Brain pericyte (primary cell): ENCODE measurements around the gene SPACA1.
"Not testable (repeated sequence)": the region's sequence is repeated elsewhere in the genome, so short reads cannot be mapped to it uniquely, and the experiment has no call there.

Experiments
- DNase-seq: peaks from one replicate; pipeline ENCODE4 v3.0.0-alpha.2; 2012; ENCODE audit warnings: low read depth, low spot score

Gene SPACA1, protein sequence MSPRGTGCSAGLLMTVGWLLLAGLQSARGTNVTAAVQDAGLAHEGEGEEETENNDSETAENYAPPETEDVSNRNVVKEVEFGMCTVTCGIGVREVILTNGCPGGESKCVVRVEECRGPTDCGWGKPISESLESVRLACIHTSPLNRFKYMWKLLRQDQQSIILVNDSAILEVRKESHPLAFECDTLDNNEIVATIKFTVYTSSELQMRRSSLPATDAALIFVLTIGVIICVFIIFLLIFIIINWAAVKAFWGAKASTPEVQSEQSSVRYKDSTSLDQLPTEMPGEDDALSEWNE

DNA sequence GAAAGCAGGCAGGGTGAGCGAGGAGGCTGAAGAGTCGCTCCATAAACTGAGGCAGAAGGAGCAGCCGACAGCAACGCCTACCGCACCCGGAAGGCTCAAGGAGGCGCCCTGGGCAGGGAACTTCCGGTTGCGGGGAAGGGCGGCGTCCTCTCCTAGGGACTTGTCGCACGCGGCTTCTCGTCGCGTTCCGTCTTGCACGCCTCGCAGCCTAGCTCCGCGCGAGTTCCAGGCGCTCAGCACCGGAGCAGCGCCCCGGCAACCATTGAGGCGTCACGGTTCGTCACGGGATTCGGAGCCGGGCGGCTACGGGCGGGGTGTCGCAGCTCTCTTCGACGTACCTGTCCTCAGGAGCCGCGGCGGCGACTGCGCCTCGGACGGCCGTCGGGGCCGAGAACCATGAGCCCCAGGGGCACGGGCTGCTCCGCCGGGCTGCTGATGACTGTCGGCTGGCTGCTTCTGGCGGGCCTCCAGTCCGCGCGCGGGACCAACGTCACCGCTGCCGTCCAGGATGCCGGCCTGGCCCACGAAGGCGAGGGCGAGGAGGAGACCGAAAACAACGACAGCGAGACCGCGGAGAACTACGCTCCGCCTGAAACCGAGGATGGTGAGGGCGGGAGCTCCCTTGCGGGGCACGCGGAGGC, at the start of gene SPACA1:
SPACA1 (plus strand) TSS at position 332 of the 641 bp plus-strand sequence; CDS start at position 397, 65 bp downstream.
- DNase-seq: no peak

DNA sequence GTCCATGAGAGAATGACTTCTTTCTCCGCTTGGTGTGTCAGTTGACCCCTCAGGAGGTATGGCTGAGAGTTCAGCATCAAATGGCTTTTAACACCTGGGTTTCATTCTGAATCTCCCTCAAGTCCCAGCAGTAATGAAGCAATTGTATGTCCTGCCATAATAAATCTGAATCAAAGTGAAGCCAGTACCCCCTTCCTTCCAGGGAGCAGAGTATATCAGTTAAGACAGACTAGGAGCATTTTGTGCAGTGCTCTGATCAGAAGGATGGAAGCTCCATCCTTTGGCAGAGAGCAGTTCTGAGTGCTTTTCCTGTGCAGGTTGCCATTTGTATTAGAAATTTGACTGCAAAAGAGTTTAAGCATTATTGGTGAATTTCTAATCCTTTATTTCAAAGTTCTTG, 46.9 kb upstream of the SPACA1 start:
- no peak for DNase-seq

DNA sequence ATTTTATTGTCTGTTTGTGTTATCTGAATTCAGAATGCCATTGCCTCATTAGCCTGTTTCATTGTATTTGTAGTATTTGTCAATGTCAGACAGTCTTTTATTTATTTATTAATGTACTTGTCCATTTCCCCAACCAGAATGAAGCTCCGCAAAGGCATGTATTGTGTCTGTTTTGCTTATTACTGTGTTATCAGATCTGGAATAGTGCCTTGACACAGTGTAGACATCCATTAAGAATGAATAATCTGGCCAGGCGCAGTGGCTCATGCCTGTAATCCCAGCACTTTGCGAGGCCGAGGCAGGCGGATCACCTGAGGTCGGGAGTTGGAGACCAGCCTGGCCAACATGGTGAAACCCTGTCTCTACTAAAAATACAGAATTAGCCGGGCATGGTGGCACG, 46.4 kb upstream of the SPACA1 start:
- not testable (repeated sequence) for DNase-seq

DNA sequence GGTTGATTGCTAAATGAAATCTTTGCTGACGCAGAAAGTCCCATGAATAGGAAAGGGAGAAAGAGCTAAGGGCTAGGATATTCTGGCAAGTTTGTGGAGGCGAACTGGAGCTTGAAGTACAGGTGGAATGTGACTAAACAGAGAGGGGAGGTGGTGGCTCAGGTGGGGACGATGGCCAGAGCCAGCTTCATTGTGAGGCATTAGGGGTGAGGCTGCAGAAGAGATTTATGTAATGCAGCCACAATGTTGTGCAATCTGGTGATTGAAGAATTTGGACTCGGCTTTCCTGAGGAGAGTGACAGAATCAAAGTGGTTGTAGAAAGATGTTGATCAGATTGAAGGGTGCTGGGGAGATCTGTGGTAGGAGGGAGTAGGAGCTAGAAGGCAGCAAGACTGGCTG, 42.9 kb upstream of the SPACA1 start:
- no peak for DNase-seq

DNA sequence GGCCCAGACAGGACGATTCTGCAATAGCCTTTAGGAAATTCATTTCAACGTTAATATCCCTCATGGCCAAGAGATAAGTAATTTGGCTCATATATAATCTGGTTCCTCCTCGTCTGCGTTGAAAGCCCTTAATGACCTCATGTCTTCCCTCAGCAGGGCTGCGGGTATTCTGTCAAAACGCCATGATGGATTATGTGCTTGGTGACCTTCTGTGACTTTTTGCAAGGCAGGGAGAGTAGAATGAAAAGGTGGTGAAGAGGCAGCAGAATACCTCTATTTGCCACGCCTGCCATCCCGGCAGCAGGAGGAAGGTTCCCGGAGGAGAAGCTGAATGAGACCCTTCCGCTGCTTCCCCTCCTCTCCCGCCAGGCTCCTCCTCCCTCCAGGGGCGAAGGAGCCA, 41.1 kb upstream of the SPACA1 start:
- no peak for DNase-seq

DNA sequence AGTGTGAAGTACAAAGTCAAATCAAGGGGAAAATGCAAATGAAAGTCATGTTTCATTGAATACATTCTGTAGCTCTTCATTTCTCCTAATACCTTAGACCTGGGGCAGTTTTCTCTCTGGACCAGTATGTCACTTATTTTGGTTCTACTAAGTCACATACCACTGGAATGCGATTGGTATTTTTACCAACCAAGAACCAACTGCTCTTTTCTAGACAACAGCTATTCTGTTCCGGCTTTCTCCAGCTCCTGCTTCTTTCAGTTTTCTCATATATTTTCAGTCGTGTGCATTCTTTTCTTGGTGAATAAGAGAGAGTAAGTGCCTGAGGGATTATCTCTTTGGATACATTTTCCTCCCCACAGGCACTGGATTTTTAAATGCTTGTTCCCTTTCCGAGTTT, 39.2 kb upstream of the SPACA1 start:
- no peak for DNase-seq

DNA sequence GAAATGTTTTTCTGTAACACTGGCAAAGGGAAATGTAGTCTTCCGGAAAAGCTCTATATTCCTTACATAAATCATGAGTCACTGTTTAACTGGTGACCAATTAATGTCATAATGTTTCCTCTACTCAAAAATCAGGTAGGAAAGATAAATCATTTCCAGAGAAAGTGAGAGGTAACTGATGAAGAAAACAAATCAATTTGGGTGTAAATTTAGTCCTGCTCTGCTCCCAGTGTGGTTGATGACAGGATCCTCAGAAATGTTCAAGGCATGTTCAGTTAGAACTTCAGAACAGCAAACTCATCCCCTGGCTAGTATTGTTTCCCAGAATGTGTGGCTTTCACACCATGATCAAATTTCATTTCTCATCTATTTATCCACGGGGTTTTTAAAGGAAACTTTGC, 38.8 kb upstream of the SPACA1 start:
- DNase-seq: no peak

DNA sequence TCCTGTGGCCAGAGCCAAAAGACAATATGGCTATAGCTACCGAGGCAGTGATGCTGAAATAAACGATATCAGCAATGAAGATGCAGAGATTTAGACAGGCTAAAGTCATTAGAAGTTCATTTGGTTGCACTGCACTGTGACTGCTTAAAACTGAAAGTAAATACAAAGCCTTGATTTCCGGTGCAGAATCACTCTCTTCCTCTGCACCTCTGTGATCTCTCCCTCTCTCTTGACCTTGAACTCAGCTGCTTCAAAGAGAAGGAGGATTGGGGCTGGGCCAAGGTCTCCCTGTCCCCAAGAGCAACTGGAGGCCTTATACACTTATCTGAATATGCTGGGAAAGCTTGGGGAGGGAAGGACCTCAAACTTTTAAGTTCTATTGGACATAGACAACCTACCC, 34.6 kb upstream of the SPACA1 start:
- DNase-seq: no peak

DNA sequence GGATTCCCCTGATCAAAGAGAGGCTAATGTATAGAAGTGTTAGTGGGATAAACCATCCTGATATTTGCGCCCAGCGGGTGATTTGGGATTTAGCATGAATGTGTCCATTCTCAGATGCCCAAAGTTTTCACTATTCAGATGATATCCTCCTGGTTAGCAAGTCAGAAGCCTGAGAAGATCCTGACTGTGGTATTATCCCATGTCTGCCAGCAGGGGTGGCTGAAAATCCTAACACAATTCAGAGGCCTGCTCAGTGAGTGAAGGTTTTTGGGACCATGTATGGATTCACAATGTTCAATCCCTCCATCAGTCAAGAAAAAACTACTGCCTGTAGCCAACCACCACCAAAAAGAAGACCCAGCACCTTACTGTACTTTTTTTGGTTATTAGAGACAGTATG, 34.1 kb upstream of the SPACA1 start:
- DNase-seq: no peak

DNA sequence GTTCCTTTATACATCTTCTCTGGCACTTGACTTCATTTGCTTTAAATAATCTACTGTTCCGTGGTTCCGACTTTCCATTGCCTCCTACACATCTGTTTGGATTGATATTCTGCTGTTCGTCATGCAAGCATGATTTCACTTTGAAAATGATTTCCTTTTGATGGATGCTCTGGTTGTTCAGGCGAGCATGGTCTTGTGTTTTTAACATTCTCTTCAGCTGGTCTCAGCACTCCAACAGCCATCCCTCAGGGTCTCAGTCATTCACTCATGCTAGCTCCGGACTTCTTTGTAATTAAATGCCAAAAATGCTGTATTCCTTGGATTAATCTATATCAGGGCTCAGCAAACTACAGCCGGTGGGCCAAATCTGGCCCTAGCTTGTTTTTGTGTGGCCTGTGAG, 27.2 kb upstream of the SPACA1 start:
- DNase-seq: no peak

DNA sequence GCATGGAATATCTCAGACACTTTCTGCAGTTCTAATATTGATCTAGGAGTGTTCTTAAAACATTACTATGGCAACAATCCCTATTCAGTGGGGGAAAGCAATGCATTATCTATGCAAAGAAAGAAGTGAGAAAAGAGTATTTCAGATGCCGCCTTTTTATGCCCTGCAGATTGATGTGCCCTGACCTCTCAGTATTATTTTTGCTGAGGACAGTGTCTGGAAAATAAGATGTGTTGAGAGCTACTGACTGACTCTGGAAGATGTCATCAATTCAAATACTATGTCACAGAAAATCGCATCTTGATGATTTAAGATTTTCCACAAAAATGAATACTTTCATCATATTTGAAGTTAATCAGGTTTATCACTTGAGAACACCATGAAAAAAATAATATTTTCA, 22.9 kb upstream of the SPACA1 start:
- no peak for DNase-seq

DNA sequence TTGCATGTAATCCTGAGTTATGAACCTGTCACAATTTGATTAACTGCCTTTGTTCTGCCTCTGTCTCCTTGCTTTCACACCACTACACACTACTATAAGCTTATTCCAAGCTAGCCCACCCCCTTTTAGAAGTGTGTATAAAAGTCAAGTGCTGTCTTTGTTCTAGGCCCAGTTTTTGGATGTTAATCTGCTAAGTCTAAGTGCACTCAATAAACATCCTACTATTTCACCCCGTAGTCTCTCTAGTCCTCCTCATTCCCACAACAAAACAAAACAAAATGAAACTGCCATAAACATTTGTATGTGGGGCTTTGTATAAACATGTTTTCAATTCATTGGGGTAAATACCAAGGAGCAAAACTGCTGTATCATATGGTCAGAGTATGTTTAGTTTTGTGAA, 16.1 kb upstream of the SPACA1 start:
- no peak for DNase-seq

DNA sequence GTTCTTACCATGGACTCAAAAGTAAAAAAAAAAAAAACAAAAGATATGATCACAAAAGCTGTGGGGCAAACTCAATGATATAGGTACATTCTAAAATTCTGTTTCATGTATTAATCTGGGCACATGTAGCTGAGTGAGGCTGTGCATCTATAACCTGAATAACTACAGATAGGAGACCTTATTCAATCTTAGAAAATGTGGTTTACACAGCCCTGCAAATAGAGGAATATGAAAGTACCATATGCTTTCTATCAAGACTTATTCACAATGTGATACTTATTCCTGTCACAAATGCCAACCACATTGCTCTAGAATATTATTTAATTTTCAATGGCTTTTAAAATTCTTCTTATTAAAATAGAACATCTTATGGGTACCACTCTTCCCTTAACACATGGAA, 3.1 kb upstream of the SPACA1 start:
- no peak for DNase-seq

DNA sequence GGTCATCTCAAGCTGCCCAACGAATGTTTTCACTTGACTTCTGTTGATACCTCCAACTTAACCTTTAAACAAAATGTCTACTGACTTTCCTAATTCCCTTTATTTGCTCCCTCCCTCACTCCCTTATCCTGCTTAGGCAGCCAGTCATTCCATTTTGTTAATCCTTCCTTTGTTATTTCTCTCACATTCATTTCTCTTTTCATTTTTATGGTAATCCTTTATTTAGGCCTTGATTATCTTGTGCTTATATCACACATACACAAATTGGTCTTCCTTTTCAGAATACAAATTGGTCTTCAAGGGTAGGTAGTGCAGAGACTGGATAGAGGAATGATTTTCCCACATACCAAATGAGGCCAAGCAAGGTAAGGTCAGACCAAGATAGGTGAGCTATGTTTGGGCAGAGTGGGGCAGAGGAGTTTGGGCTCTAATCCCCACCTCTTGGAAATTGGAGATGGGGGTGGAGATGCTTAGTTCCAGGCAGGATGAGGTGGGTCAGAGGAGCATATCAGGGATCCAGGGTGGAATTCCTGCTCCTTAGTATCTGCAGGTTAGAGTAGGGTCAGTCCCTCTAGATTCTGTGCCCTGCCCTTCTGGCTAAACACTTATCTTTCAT, 2.0 kb upstream of the SPACA1 start:
- DNase-seq: no peak

DNA sequence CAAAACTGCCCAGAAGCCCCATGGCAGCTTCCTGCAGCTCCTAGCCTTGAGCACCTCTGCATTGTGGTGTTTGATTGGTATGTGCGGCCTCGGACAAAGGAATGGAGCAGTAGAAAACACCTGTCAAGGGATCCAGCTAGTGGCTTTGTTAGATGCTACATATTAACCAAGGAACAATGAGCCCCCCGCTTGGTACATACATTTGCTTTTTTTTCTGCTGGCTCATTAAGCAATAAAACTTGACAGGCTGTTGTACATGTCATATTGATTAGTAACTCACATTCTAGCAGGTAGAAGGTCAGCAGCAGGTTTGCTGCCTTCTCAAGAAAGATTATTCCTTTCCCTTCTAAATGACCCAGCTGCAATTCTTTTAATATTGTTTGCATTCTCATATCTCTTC, 937 bp downstream of the SPACA1 start:
- no peak for DNase-seq

DNA sequence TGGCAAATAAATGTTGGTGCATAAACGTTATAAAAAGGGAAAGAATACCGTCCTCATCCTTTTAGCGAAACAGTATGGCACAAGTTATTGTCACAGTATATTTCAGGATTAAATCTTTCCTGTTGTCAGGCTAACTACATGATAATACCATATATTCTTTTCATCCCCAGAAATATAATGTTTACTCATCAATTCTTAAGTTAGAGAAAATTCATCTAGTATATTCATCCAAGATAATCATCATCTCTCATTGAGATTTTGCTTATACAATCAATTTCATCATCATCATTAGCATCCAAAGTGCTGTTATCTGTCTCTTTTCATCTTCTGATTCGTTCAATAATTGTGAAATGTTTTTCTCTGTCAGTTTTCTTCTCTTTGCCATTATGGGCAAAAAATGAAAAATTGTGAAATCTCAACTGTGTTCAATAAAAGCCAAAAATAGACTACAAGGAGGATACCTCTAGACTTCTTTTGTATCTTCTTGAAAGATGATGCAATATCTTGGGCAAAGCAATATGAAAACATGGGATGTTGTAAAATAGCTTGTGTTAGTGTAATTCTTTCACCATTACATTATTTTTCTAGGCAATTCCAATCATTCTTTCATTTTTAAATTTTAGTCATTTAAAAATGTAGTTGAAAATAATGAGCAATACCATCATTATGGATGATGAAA, 2.6 kb downstream of the SPACA1 start:
- DNase-seq: no peak

DNA sequence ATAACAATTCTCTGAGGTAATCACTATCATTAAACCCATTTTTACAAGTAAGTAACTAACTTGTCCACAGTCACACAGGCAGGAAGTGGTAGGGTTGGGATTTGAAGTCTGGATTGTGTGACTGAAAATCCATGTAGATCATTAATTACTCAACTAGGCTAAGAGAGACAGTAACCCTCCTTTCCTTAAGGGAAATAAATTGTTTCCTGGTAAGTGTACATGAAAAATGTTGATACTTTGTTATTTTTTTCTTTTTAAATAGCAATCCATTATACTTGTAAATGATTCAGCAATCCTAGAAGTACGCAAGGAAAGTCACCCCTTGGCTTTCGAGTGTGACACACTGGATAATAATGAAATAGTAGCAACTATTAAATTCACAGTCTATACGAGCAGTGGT, 11.6 kb downstream of the SPACA1 start:
- DNase-seq: no peak

DNA sequence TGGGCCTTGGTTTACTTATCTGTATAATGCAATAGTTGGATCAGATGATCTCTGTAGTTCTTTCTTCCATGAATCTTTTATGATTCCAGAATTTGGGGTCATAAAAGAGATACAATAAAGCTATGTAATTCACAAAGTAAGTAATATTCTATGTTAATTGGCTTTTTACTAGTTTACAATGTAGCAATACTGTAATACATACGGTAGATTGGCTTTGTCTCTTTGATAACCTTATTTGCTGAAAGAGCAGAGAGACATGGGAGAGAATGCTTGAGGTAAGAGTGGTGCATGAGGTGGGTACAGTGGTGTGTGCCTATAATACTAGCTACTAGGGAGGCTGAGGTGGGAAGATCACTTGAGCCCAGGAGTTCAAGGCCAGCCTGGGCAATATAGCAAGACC, 14.7 kb downstream of the SPACA1 start:
- DNase-seq: no peak

DNA sequence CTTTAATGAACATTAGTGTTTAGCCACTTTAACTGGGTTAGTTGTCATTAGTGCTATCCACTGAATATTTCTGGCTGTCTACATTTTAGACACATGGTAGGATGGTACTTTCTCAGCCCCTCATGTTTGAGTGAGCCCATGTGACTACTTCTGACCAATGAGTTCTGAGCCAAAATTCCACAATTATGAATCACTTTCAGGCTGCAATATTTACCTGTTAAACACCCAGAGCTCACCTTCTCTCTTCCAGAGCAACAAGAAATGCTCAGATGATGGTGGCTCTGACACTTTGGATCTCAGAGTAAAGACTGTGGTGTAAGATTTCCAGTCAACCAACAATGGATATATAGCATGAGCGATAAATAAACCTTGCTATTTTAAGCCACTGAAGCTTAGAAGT, 24.8 kb downstream of the SPACA1 start:
- DNase-seq: no peak

DNA sequence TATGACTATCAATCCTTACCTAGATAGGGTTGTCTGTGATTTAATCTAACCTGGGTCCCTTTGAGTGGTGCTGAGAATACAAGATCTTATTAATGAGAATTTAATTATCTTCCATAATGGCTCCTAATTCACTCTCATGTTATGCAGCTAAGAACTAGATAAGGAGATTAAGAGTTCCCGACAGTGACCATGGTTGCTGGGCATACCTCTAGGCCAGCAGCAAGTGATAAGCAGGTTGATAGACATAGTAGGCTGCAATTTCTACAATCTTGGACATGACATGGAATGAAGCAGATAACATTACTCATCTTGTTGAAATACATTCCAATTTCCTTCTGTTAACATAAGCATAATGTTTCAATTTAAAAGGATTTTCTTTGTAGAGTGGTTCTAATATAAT, 27.1 kb downstream of the SPACA1 start:
- no peak for DNase-seq

DNA sequence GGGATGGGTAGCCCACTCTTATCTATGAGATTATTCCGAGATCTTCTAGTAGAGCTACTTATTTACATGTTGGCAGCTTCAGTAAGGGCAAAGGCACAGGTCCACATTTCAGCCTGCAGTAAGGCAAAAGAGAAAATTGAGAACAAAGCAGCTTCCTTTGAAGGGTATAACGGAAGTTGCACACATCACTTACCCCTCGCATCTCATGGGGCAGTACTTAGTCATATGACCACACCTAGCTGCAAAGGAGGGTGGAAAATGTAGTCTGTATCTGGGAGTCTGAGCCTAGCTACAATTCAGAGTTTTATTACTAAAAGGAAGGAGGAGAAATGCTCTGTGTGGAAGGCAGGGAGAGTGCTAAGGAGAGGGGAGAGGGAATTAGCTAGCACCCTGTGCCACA, 29.7 kb downstream of the SPACA1 start:
- DNase-seq: no peak

DNA sequence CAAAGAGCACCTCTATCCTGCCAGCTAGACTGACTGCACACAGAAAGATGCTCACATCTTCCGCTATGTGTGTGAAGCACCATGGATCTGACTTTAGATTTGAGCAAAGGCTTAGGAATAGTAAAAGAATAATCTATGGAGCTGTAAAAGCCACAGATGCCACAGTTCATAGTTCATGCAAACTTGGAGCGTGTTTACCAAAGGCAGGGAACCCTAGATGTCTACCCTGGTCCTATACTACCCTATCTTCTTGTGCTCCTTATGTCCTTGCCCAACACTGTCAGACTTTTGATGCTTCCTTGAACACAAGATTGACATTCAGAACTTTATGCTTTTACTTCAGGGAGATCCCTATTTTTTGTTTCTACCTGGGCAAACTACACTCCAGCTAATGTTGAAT, 39.2 kb downstream of the SPACA1 start:
- DNase-seq: no peak

DNA sequence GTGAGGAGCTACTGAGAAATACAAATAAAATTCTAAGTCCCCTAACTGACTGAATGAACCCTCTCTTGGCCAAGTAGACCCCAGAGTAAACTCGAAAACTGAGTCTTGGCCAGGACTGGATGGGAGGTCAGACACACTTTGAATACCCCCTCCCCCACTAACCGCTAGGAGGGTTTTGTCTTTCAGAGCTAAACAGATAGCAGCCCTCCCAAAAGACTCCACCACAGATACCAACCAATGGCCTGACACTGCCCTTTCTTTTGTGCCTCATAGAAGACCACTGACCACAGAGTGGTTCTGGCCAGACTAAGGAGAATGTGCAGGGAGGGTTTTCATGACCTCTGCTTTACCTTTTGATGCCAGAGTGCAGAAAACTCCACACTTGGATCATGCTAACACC, 42.1 kb downstream of the SPACA1 start:
- no peak for DNase-seq
